Fibroblast of lung (primary cell): ENCODE results near the gene FSIP1. TPM values are rescaled to one million over a fixed set of nuclear protein-coding genes. Genes with fewer than 3 reads are reported as not detected.

Experiments used
- DNase-seq, 2 donors: peaks; one replicate each; pipeline versions ENCODE4 v3.0.0 to v3.0.0-alpha.2; 2010; ENCODE audit warnings: low read depth in 2 of 2
- H2AFZ ChIP-seq: 2 replicates; pipeline ENCODE4 v1.5.1; 2012; ENCODE audit warnings: low read length, control low read depth, inconsistent platforms
- H3K27ac ChIP-seq: 2 replicates; pipeline ENCODE4 v1.5.1; 2011; ENCODE audit warnings: low read length, control low read depth; ENCODE audit not compliant: insufficient read depth
- H3K27me3 ChIP-seq: 2 replicates; pipeline ENCODE4 v1.5.1; 2011; ENCODE audit warnings: mild to moderate bottlenecking, low read length; ENCODE audit not compliant: control insufficient read depth, insufficient read depth
- H3K36me3 ChIP-seq: 2 replicates; pipeline ENCODE4 v1.5.1; 2011; ENCODE audit warnings: low read length; ENCODE audit not compliant: control insufficient read depth, insufficient read depth
- H3K4me1 ChIP-seq: 2 replicates; pipeline ENCODE4 v1.5.1; 2011; ENCODE audit warnings: low read length; ENCODE audit not compliant: control insufficient read depth, insufficient read depth; ENCODE audit errors: extremely low read depth
- H3K4me2 ChIP-seq: 2 replicates; pipeline ENCODE4 v1.5.1; 2011; ENCODE audit warnings: low read length, control low read depth; ENCODE audit not compliant: insufficient read depth; ENCODE audit errors: extremely low read depth
- H3K4me3 ChIP-seq, 4 experiments: fragments of 200-600 bp in 1 of 4; sonication (generic) in 1 of 4; replicated peaks in 1 of 4; 2 replicates each; pipeline ENCODE4 v1.5.1; 2011 to 2016; ENCODE audit warnings: low read length in 4 of 4, low read depth in 3 of 4, mild to moderate bottlenecking in 3 of 4, control low read depth in 2 of 4, inconsistent platforms in 1 of 4, mixed read lengths in 1 of 4; ENCODE audit not compliant: insufficient read depth in 1 of 4; ENCODE audit errors: control extremely low read depth in 1 of 4
- H3K79me2 ChIP-seq: 2 replicates; pipeline ENCODE4 v1.5.1; 2012; ENCODE audit warnings: mild to moderate bottlenecking, low read length, inconsistent platforms; ENCODE audit not compliant: control insufficient read depth, insufficient read depth
- H3K9ac ChIP-seq: 2 replicates; pipeline ENCODE4 v1.5.1; 2011; ENCODE audit warnings: mild to moderate bottlenecking, low read length, control low read depth; ENCODE audit not compliant: insufficient read depth
- H3K9me3 ChIP-seq: 2 replicates; pipeline ENCODE4 v1.5.1; 2012; ENCODE audit warnings: low read depth, low read length; ENCODE audit not compliant: control insufficient read depth, insufficient read depth
- H4K20me1 ChIP-seq: 2 replicates; pipeline ENCODE4 v1.5.1; 2011; ENCODE audit warnings: low read length; ENCODE audit not compliant: control insufficient read depth, insufficient read depth; ENCODE audit errors: extremely low read depth
- EZH2 ChIP-seq: IDR thresholded peaks from 2 replicates; pipeline ENCODE4 v1.5.1; 2012; ENCODE audit warnings: low read length, control low read depth, mild to moderate bottlenecking; ENCODE audit errors: missing control alignments
- polyA plus RNA-seq, 2 donors: library from polyadenylated mRNA; depleted of rRNA in 1 of 2; stranded (reverse) in 1 of 2; unstranded in 1 of 2; fragments of >200 nt; gene quantifications; 2 replicates each; pipeline ENCODE4 v1.2.1, GENCODE V29; 2011 to 2012; ENCODE audit warnings: missing spikeins in 1 of 2
- total RNA-seq: library from RNA; depleted of rRNA; stranded (reverse); fragments of >200 nt; gene quantifications from 2 replicates; pipeline ENCODE4 v1.2.1, GENCODE V29; 2014
- TF ChIP-seq, protein P1 (sequence below), 2 donors: IDR thresholded peaks in 1 of 2; conservative IDR thresholded peaks in 1 of 2; 1 replicate in 1 of 2; 2 replicates in 1 of 2; pipeline ENCODE4 v1.5.1; 2011 to 2012; ENCODE audit warnings: low read length in 2 of 2, control low read depth in 1 of 2, inconsistent platforms in 1 of 2, low read depth in 1 of 2, mild to moderate bottlenecking in 1 of 2

The FSIP1 gene
- total and polyA plus RNA-seq, 2 donors (not counting 1 experiment from before 2014, with no cell fraction given): 0.50 to 5.1 TPM

DNA sequence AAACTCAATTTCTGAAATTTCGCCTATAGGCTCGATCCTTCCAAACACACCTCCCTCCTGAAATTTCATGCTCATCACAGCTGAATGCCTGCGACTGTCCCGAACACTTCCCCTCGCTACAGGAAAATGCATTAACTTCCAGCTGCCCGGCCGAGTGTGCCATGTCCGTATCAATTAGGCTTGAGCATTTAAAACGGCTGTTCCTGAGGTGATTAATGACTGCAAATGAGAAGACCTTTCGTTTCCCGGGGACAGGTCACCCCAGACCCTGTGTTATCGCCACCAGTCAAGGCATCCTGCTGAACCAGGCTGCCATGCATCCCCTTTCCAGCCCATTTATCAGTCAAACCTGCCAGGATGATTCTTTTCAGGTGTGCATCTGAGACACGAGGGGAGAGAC, 138.5 kb downstream of the FSIP1 start:
- no peaks in the 10 kb centered on the region for H3K27me3 ChIP-seq
- H3K9me3 ChIP-seq: no peaks in the 10 kb centered on the region
- TF ChIP-seq, protein P1, sequence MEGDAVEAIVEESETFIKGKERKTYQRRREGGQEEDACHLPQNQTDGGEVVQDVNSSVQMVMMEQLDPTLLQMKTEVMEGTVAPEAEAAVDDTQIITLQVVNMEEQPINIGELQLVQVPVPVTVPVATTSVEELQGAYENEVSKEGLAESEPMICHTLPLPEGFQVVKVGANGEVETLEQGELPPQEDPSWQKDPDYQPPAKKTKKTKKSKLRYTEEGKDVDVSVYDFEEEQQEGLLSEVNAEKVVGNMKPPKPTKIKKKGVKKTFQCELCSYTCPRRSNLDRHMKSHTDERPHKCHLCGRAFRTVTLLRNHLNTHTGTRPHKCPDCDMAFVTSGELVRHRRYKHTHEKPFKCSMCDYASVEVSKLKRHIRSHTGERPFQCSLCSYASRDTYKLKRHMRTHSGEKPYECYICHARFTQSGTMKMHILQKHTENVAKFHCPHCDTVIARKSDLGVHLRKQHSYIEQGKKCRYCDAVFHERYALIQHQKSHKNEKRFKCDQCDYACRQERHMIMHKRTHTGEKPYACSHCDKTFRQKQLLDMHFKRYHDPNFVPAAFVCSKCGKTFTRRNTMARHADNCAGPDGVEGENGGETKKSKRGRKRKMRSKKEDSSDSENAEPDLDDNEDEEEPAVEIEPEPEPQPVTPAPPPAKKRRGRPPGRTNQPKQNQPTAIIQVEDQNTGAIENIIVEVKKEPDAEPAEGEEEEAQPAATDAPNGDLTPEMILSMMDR (conservative IDR thresholded peaks at IDR 0.05 in 1 of 2, IDR thresholded peaks at IDR 0.05 in 1 of 2; ENCODE audit: low read depth in 1 of 2, low read length in 2 of 2): no peak
- no peak for TF ChIP-seq EZH2
- no peak overlapping the region for H2AFZ ChIP-seq
- H3K36me3 ChIP-seq: no peaks in the 10 kb centered on the region
- no peaks in the 10 kb centered on the region for H3K79me2 ChIP-seq
- H3K27ac ChIP-seq: no peak overlapping the region
- H4K20me1 ChIP-seq: no peaks in the 10 kb centered on the region
- H3K4me1 ChIP-seq: no peaks in the 10 kb centered on the region
- no peak overlapping the region for H3K4me2 ChIP-seq
- no peak overlapping the region for H3K4me3 ChIP-seq
- DNase-seq: no peak
- no peak overlapping the region for H3K9ac ChIP-seq

DNA sequence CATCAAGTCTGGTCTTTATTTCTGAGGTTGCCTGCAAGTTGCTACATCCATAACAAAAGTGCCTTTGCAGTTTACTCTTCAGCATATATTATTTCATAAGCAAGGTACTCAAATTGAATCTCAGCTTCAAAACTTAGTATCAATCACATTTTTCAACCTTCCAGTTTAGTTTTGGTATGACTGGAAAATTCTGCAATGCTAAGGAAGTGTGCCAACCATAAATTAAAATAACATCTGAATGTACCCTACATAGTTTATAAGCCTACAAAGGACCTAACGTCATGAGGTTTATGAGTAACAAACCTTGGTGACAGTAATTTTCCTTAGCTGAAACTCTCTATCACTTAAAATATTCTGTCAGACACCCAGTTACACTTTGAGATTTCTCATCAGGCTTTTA, 138.9 kb downstream of the FSIP1 start:
- H3K4me2 ChIP-seq: no peak overlapping the region
- DNase-seq: no peak
- no peak overlapping the region for H3K4me3 ChIP-seq
- no peaks in the 10 kb centered on the region for H3K9me3 ChIP-seq
- no peak overlapping the region for H2AFZ ChIP-seq
- H4K20me1 ChIP-seq: no peaks in the 10 kb centered on the region
- no peak overlapping the region for H3K27ac ChIP-seq
- H3K36me3 ChIP-seq: no peaks in the 10 kb centered on the region
- no peaks in the 10 kb centered on the region for H3K79me2 ChIP-seq
- H3K9ac ChIP-seq: no peak overlapping the region
- no peaks in the 10 kb centered on the region for H3K27me3 ChIP-seq
- TF ChIP-seq, protein P1 (conservative IDR thresholded peaks at IDR 0.05 in 1 of 2, IDR thresholded peaks at IDR 0.05 in 1 of 2; ENCODE audit: low read depth in 1 of 2, low read length in 2 of 2): no peak
- TF ChIP-seq EZH2: no peak
- H3K4me1 ChIP-seq: no peaks in the 10 kb centered on the region

DNA sequence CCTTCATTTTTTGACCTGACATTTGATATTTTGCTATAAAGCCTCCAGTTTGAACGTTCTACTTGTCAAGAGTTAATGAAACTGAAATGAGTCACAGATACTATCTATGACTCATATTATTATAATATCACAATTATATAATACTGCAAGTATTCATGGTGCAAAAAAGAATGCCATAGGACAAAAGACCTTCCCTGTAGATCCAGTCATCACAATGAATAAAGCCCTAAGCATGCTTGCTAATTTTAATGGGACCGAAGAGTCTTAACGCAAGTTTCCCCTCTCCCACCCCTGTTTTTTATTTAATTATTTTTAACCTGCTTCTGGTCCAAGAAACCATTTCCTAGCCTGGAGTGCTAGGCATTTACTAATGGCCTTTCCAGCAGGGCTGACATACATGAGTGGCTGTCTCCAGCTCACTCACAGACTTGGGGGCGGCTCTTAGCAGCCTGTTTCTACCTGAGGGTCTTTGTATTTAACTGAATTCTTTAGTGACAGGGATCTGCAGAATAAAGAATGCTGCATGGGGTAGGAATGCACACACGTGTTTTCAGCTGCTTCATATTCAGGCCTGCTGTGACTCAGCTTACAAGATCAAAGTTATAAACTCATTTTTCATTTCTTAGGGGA, 140.5 kb downstream of the FSIP1 start:
- Histone ChIP-seq H3K4me2 (peak overlapping the region; percentile 0), H2AFZ (no peak overlapping the region), H3K27ac (no peak overlapping the region), H3K9ac (no peak overlapping the region), H3K79me2 (no peaks in the 10 kb centered on the region), H3K27me3 (no peaks in the 10 kb centered on the region), H3K9me3 (no peaks in the 10 kb centered on the region), H3K4me1 (no peaks in the 10 kb centered on the region), H3K4me3 (no peak overlapping the region), H3K36me3 (no peaks in the 10 kb centered on the region), H4K20me1 (no peaks in the 10 kb centered on the region)
- TF ChIP-seq, protein P1 (conservative IDR thresholded peaks at IDR 0.05 in 1 of 2, IDR thresholded peaks at IDR 0.05 in 1 of 2; ENCODE audit: low read depth in 1 of 2, low read length in 2 of 2): no peak
- no peak for TF ChIP-seq EZH2
- peak; percentile 47 to 93 for DNase-seq
